Cardiac muscle cell (in vitro differentiated cells and primary cell): ENCODE results near the gene KASH5. TPM values are rescaled to one million over a fixed set of nuclear protein-coding genes. Genes with fewer than 3 reads are reported as not detected.

Experiments used
- DNase-seq, 2 donors: peaks; one replicate each; pipeline versions ENCODE4 v3.0.0 to v3.0.0-alpha.2; 2010 to 2017; ENCODE audit warnings: low read depth in 1 of 2, low spot score in 1 of 2
- H3K27ac ChIP-seq: fragments of 200-600 bp; sonication (generic); 2 replicates; pipeline ENCODE4 v1.5.1; 2016
- H3K27me3 ChIP-seq: fragments of 200-600 bp; sonication (generic); 2 replicates; pipeline ENCODE4 v1.6.0; 2016; ENCODE audit warnings: control low read depth
- H3K36me3 ChIP-seq: fragments of 200-600 bp; sonication (generic); 2 replicates; pipeline ENCODE4 v1.5.1; 2016; ENCODE audit warnings: control low read depth
- H3K4me1 ChIP-seq: fragments of 200-600 bp; sonication (generic); 2 replicates; pipeline ENCODE4 v1.8.1; 2017; ENCODE audit warnings: low read depth, mild to moderate bottlenecking, mixed run types
- H3K4me3 ChIP-seq: fragments of 200-600 bp; sonication (generic); 2 replicates; pipeline ENCODE4 v1.5.1; 2016; ENCODE audit warnings: mild to moderate bottlenecking
- H3K9me3 ChIP-seq: fragments of 200-600 bp; sonication (generic); 2 replicates; pipeline ENCODE4 v1.5.1; 2017; ENCODE audit warnings: low read depth, mild to moderate bottlenecking, control low read depth
- CTCF ChIP-seq: IDR thresholded peaks from 2 replicates; pipeline ENCODE4 v1.5.1; 2012; ENCODE audit warnings: low read depth, mild to moderate bottlenecking, low read length
- polyA plus RNA-seq: library from polyadenylated mRNA; unstranded; fragments of >200 nt; fragmentation: Nextera tagmentation; extraction: Ambion mirVana; gene quantifications from 2 replicates; pipeline ENCODE4 v1.2.1, GENCODE V29; 2016
- total RNA-seq: library from RNA; depleted of rRNA; stranded (reverse); fragments of >200 nt; gene quantifications from 2 replicates; pipeline ENCODE4 v1.2.3, GENCODE V29; 2016

The KASH5 gene
- total and polyA plus RNA-seq, 2 experiments from 2014 or later, result 0.27 TPM; not detected in 1

GRCh38 chr19:49415810-49416200 lies 27.8 kb downstream of the KASH5 start:
- Histone ChIP-seq H3K27me3 (no peaks in the 10 kb centered on the region), H3K27ac (no peak overlapping the region), H3K4me3 (no peak overlapping the region), H3K4me1 (peaks cover 9% of the 10 kb centered on the region), H3K9me3 (no peaks in the 10 kb centered on the region), H3K36me3 (no peaks in the 10 kb centered on the region)
- TF ChIP-seq CTCF, result no peak
- DNase-seq, result no peak

GRCh38 chr19:49417088-49417487 lies 29.0 kb downstream of the KASH5 start:
- H3K27ac ChIP-seq, result no peak overlapping the region
- H3K9me3 ChIP-seq, result no peaks in the 10 kb centered on the region
- H3K4me1 ChIP-seq, result peaks cover 15% of the 10 kb centered on the region
- no peak overlapping the region for H3K4me3 ChIP-seq
- H3K27me3 ChIP-seq, result peaks cover 10% of the 10 kb centered on the region
- TF ChIP-seq CTCF, result no peak
- DNase-seq, result no peak
- H3K36me3 ChIP-seq, result no peaks in the 10 kb centered on the region

GRCh38 chr19:49418511-49418910 lies 30.5 kb downstream of the KASH5 start:
- DNase-seq, result no peak
- Histone ChIP-seq H3K27ac (no peak overlapping the region), H3K9me3 (no peaks in the 10 kb centered on the region), H3K4me1 (peaks cover 13% of the 10 kb centered on the region), H3K27me3 (peaks cover 25% of the 10 kb centered on the region), H3K36me3 (no peaks in the 10 kb centered on the region), H3K4me3 (no peak overlapping the region)
- TF ChIP-seq CTCF, result no peak

- no peak overlapping the region for H3K27ac ChIP-seq
- TF ChIP-seq CTCF, result no peak
- no peak for DNase-seq
- H3K4me3 ChIP-seq, result no peak overlapping the region
- H3K36me3 ChIP-seq, result no peaks in the 10 kb centered on the region
- peaks cover 18% of the 10 kb centered on the region for H3K4me1 ChIP-seq
- H3K9me3 ChIP-seq, result no peaks in the 10 kb centered on the region
- H3K27me3 ChIP-seq, result peaks cover 27% of the 10 kb centered on the region
Measured at GRCh38 chr19:49419173-49419572, 31.1 kb downstream of the KASH5 start.

GRCh38 chr19:49420227-49420626 lies 32.2 kb downstream of the KASH5 start:
- H3K36me3 ChIP-seq, result no peaks in the 10 kb centered on the region
- no peaks in the 10 kb centered on the region for H3K9me3 ChIP-seq
- TF ChIP-seq CTCF, result no peak
- DNase-seq, result no peak
- H3K27ac ChIP-seq, result no peak overlapping the region
- no peak overlapping the region for H3K4me3 ChIP-seq
- peaks cover 15% of the 10 kb centered on the region for H3K4me1 ChIP-seq
- peaks cover 38% of the 10 kb centered on the region for H3K27me3 ChIP-seq
